BLaER1 (cell line): Measurements from ENCODE around the gene THAP4.
"Not testable (repeated sequence)": the region's sequence is repeated elsewhere in the genome, so short reads cannot be mapped to it uniquely, and the experiment has no call there.

Experiments
- H3K27ac ChIP-seq: shearing (Covaris generic); formaldehyde crosslinking; 2 replicates; pipeline ENCODE4 v1.8.1; 2022
- H3K27me3 ChIP-seq: shearing (Covaris generic); formaldehyde crosslinking; 2 replicates; pipeline ENCODE4 v1.8.1; 2022
- H3K36me3 ChIP-seq: shearing (Covaris generic); formaldehyde crosslinking; 2 replicates; pipeline ENCODE4 v1.8.1; 2022
- H3K4me1 ChIP-seq: shearing (Covaris generic); formaldehyde crosslinking; 2 replicates; pipeline ENCODE4 v1.8.1; 2022
- H3K4me2 ChIP-seq: shearing (Covaris generic); formaldehyde crosslinking; 2 replicates; pipeline ENCODE4 v1.8.1; 2022
- H3K4me3 ChIP-seq: shearing (Covaris generic); formaldehyde crosslinking; 2 replicates; pipeline ENCODE4 v1.8.1; 2022
- H3K9ac ChIP-seq: shearing (Covaris generic); formaldehyde crosslinking; 2 replicates; pipeline ENCODE4 v1.8.1; 2022
- H3K9me3 ChIP-seq: shearing (Covaris generic); formaldehyde crosslinking; 2 replicates; pipeline ENCODE4 v1.8.1; 2022
- H4K20me1 ChIP-seq: shearing (Covaris generic); formaldehyde crosslinking; 2 replicates; pipeline ENCODE4 v1.8.1; 2022
- Cebpa-rat ChIP-seq: shearing (Covaris generic); IDR thresholded peaks from 2 replicates; pipeline ENCODE4 v1.8.1; 2022

THAP4 gene

DNA sequence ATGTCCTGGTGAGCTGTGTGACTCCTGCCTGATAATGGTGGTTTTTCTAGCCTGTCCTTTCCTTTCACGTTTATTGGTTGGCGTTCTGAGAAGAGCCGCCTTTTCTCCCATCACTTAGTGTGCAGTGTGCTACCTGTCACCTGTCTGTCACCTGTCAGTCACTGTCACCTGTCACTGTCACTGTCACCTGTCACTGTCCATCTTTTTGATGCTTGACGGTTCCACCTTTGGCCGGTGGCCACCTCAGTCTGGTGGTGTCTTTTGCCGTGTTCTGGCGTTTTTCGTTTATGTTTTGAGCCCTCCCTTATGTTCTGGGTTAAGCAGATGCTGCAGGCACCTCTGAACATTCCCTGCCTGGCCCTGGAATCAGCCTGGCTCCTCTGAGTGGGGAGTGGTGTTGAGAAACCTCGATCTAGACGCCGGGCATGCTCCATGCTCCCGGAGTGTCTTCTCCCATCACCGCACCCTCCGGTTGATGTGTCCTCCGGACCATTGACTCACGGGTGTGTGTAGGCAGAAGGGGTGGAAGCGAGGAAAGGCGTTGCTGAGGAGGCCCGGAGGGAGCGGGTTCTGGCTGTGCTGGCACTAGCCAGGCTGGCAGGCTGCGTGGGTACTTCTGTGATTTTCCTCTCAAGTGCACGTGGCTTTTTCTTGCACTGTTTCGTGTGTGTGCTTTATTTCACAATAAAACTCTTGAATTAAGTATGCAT, 28.9 kb upstream of the THAP4 start:
- Histone ChIP-seq H3K36me3 (peaks cover 77% of the 10 kb centered on the region), H3K9me3 (no peaks in the 10 kb centered on the region), H3K9ac (peak overlapping the region; percentile 47), H3K27me3 (no peaks in the 10 kb centered on the region), H3K4me3 (no peak overlapping the region), H3K4me2 (peak overlapping the region; percentile 53; the same call in 1 of the 2 replicates), H3K4me1 (peaks cover 16% of the 10 kb centered on the region), H3K27ac (no peak overlapping the region), H4K20me1 (peaks cover 17% of the 10 kb centered on the region; the same call in 1 of the 2 replicates)
- no peak for TF ChIP-seq Cebpa-rat

DNA sequence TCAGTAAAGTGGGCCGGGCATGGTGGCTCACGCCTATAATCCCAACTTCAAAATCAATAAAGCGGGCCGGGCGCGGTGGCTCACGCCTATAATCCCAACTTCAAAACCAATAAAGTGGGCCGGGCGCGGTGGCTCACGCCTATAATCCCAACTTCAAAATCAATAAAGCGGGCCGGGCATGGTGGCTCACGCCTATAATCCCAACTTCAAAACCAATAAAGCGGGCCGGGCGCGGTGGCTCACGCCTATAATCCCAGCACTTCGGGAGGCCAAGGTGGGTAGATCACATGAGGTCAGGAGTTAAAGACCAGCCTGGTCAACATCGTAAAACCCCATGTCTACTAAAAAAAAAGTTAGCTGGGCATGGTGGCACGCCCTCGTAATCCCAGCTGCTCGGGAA, 25.8 kb upstream of the THAP4 start:
- Histone ChIP-seq H3K36me3 (peaks cover 76% of the 10 kb centered on the region), H3K4me1 (peaks cover 25% of the 10 kb centered on the region), H4K20me1 (peaks cover 30% of the 10 kb centered on the region)
- not testable (repeated sequence) for H3K4me2 ChIP-seq, H3K9me3 ChIP-seq, H3K9ac ChIP-seq, H3K27me3 ChIP-seq, H3K4me3 ChIP-seq, H3K27ac ChIP-seq

DNA sequence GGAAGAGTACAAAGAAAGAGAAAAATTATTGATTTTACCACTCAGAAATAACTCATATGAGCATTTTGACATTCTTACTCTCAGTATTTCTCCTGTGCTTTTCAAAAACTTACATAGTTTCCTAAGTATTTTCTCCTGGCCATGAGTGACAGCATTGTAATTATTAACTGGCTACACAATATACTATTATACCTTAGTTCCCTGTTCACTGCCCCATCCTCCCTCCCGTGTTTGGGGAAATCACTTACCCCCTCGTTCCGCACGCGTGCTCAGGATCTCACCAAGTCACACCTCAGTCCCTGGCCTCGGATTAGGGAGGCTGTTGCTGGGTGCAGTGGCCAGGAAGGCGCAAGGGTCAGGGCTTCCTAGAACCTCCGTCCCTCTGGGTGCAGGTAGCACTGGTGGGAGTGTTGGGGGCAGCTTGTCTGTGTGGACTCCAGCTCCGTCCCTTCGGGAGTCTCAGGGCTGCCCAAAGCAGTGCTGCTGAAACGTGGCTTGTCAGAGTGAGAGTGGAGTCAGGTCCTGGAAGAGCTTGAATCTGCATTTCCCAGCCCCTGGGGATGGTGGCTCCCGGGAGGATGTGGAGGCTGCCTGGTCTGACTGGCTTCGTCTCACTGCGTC, 23.7 kb upstream of the THAP4 start:
- peaks cover 23% of the 10 kb centered on the region for H3K4me1 ChIP-seq
- H3K4me2 ChIP-seq, result no peak overlapping the region
- no peaks in the 10 kb centered on the region for H3K27me3 ChIP-seq
- H3K36me3 ChIP-seq, result peaks cover 76% of the 10 kb centered on the region
- peaks cover 26% of the 10 kb centered on the region for H4K20me1 ChIP-seq
- no peaks in the 10 kb centered on the region for H3K9me3 ChIP-seq
- 0 out of 2 replicates have a peak overlapping the region, but pooled peaks have one; percentile 9 for H3K9ac ChIP-seq
- H3K4me3 ChIP-seq, result no peak overlapping the region
- H3K27ac ChIP-seq, result no peak overlapping the region
- TF ChIP-seq Cebpa-rat, result no peak

DNA sequence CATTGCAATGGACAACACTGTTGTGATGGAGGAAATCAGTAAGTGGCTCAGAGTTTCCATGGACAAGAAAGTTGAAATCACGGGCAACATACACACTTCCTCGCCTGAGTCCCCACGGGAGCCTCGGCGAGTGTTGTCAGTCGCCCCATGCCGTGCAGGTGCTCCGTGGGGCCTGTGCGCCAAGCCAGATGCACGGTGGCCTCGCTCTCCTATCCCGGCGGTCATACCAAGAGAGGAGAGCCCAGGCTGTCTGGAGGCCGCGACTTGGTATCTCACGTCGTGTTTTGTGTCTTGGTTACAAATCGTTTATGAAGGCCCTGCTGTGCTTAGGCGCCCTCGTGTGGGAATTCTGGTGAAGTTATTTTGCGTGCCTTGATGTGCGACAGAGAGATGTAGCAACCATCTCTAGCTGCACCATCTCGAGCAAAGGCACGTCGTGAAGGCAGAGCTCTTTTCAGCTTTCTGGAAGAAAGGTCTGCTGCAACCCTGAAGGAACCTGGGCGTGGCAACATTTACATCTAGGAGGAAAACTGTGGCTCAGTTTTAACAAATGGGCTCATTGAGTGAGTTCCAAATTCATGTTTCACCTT, 22.3 kb upstream of the THAP4 start:
- Histone ChIP-seq H3K27ac (no peak overlapping the region), H3K4me2 (peak overlapping the region; percentile 18)

DNA sequence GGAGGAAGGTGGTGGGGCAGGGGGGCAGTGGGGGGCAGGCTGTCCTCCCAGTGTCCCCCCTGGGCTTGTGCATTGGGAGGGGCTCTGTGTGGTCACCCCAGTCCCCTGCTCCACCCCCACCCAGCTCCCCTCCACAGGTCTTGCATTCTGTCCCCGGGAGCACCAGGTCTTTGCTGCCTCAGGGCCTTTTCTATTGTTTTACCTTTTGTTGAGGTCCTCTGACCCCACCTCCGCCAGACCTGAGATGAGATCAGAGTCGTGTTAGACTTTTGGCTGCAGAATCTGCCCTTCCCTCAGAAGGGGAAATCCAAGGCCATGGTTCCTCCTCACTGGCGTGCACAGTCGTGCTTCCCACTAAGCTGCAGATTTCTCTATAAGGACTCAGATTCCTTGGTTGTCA, 21.3 kb upstream of the THAP4 start:
- Histone ChIP-seq H3K9me3 (no peaks in the 10 kb centered on the region), H3K4me3 (no peak overlapping the region), H3K4me2 (no peak overlapping the region), H3K4me1 (peaks cover 9% of the 10 kb centered on the region), H3K27me3 (no peaks in the 10 kb centered on the region), H3K9ac (no peak overlapping the region), H3K36me3 (peaks cover 97% of the 10 kb centered on the region), H3K27ac (no peak overlapping the region), H4K20me1 (peaks cover 44% of the 10 kb centered on the region)
- no peak for TF ChIP-seq Cebpa-rat

More for the DNA sequence above, 22.3 kb upstream of the THAP4 start:
- Histone ChIP-seq H3K36me3 (peaks cover 88% of the 10 kb centered on the region), H3K4me1 (peaks cover 9% of the 10 kb centered on the region), H3K27me3 (no peaks in the 10 kb centered on the region), H3K9me3 (no peaks in the 10 kb centered on the region), H4K20me1 (peaks cover 36% of the 10 kb centered on the region), H3K9ac (no peak overlapping the region), H3K4me3 (no peak overlapping the region)
- TF ChIP-seq Cebpa-rat, result no peak

DNA sequence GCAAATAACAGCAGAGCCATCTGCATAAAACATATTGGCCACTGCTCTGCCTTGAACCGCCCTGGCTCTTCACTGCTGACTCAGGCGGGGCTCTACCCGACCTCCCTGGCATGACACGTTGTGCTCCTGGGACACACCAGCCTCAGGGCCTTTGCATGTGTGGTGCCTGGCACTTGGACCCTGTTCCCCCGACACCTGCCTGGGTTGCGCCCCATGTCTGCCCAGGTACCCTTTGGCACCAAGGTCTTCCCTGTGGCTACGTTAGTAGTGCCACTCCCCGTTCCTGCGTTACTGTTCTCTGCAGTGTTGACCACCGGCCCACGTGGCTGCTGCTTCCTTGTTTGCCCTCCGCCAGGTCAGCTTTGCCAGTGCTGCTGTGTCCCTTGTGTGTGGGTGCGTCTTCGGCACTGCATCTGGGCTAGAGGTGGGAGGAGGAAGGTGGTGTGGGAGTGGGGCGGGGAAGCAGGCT, 20.9 kb upstream of the THAP4 start:
- no peak overlapping the region for H3K27ac ChIP-seq
- H3K27me3 ChIP-seq, result no peaks in the 10 kb centered on the region
- no peak for TF ChIP-seq Cebpa-rat
- H3K9me3 ChIP-seq, result no peaks in the 10 kb centered on the region
- peaks cover 49% of the 10 kb centered on the region for H4K20me1 ChIP-seq
- H3K4me2 ChIP-seq, result no peak overlapping the region
- H3K4me1 ChIP-seq, result peaks cover 9% of the 10 kb centered on the region
- peaks cover 99% of the 10 kb centered on the region for H3K36me3 ChIP-seq
- H3K4me3 ChIP-seq, result no peak overlapping the region
- H3K9ac ChIP-seq, result no peak overlapping the region

DNA sequence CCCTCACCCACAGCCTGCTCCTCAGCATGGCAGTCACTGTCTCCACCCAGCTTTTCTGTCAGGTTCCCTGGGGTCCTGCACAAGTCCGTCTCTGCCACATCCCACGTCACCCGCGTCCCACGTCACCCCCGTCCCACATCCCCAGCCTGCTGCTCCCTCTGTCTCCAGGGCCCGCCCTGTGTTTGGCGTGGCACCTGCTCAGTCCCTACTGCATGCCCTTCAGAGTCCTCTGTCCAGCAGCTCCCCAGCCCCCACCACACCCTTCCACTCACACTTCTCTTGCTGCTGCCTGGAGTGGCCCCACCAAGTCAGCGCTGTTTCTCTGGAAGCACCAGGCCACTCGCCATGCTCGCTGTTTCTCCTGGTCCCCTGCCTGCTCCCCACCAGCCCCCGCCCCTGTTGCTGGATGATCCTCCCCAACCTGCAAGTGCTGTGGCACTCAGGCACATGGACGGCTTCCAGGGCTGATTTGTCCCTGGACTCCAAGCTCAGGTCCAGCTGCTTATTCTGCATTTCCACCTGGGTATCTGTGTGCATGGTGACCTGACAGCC, 19.3 kb upstream of the THAP4 start:
- Histone ChIP-seq H3K4me2 (no peak overlapping the region), H4K20me1 (peaks cover 65% of the 10 kb centered on the region), H3K4me3 (no peak overlapping the region), H3K36me3 (peaks cover 99% of the 10 kb centered on the region), H3K27me3 (no peaks in the 10 kb centered on the region), H3K4me1 (peaks cover 9% of the 10 kb centered on the region), H3K27ac (no peak overlapping the region), H3K9me3 (no peaks in the 10 kb centered on the region), H3K9ac (no peak overlapping the region)
- TF ChIP-seq Cebpa-rat, result no peak

DNA sequence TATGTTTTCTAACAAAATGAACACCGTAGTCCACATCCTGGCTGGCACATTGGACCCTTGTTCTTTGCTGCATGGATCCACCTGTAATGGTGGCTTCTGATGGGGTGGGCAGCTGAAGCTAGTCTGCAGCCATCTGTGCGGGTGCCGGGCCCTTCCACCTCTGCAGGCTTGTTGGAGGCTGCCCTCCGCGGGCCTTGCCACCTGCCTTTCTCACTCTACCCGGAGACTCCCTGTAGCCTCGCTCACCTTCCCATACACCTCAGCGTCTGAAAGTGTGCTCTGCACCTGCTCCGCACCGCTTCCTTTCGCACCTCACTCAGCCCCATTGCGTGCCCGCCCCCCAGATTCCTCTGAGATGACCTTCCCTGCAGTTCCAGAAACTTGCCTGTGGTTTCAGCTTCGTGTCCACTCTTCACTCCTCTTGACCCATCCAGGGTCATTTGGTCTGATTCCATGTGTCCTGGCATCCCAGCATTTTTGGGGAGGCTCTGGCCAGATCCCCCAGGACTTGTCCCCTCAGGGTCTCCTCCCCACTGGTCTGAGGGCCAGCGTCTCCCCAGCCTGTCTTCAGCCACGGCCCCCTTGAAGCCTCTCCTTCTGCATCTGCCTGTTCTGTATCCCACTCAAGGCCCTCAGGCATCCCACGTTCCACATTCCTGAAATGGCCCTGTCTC, 18.7 kb upstream of the THAP4 start:
- Histone ChIP-seq H3K27ac (no peak overlapping the region), H4K20me1 (peaks cover 71% of the 10 kb centered on the region), H3K4me3 (no peak overlapping the region), H3K9me3 (no peaks in the 10 kb centered on the region), H3K4me1 (peaks cover 9% of the 10 kb centered on the region), H3K36me3 (peaks cover 99% of the 10 kb centered on the region), H3K27me3 (no peaks in the 10 kb centered on the region), H3K9ac (no peak overlapping the region), H3K4me2 (no peak overlapping the region)
- no peak for TF ChIP-seq Cebpa-rat

DNA sequence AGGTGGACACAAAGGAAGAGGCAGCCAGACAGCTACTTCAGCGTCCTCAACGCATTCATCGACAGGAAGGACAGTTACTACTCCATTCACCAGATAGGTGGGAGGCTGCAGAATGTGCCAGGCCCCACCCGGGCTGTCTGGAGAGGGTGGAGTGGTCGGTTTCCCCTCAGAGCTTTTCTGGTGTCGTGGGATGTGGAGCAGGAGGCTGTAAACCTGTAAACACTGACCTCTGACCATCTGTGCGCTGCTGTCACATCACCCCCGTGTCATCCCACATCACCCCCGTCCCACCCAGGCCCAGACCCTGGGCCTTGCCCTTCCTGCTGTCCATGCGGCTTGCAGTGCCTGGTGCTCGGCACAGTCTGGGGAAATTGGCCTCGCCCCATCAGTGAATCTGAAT, 17.6 kb upstream of the THAP4 start:
- Histone ChIP-seq H3K36me3 (peaks cover 96% of the 10 kb centered on the region), H3K4me2 (no peak overlapping the region), H3K4me1 (peaks cover 14% of the 10 kb centered on the region), H3K27me3 (no peaks in the 10 kb centered on the region), H3K27ac (no peak overlapping the region), H3K9ac (no peak overlapping the region), H4K20me1 (peaks cover 82% of the 10 kb centered on the region), H3K4me3 (no peak overlapping the region), H3K9me3 (no peaks in the 10 kb centered on the region)
- no peak for TF ChIP-seq Cebpa-rat
